NCI-H146 treated with DMSO at 0.1 percent for 48 hours (cell line): Measurements from ENCODE around the gene C20orf204.
"Not testable (repeated sequence)": the region's sequence is repeated elsewhere in the genome, so short reads cannot be mapped to it uniquely, and the experiment has no call there.

Experiments used
- DNase-seq: peaks from one replicate; lab custom pipeline; 2025; ENCODE audit not compliant: unreplicated experiment; lab: John Stamatoyannopoulos, UW

The C20orf204 gene

GRCh38 chr20:64035933-64036345 lies at the start of gene C20orf204:
Gene C20orf204, plus strand, starts transcription at chr20:64036182. Its CDS starts 142 bp downstream, at chr20:64036324.
- DNase-seq: no peak

GRCh38 chr20:64000906-64001305 lies 35.1 kb upstream of the C20orf204 start:
- DNase-seq: no peak

GRCh38 chr20:64001607-64002011 lies 34.4 kb upstream of the C20orf204 start:
- no peak for DNase-seq

GRCh38 chr20:64003960-64004725 lies 31.8 kb upstream of the C20orf204 start:
- DNase-seq: peak; percentile 64

- DNase-seq: no peak
Measured at GRCh38 chr20:64005394-64005793, 30.6 kb upstream of the C20orf204 start.

GRCh38 chr20:64006490-64006889 lies 29.5 kb upstream of the C20orf204 start:
- no peak for DNase-seq

- DNase-seq: peak; percentile 67
Measured at GRCh38 chr20:64006902-64007301, 29.1 kb upstream of the C20orf204 start.

GRCh38 chr20:64009811-64010387 lies 26.1 kb upstream of the C20orf204 start:
- DNase-seq: no peak

GRCh38 chr20:64010711-64011237 lies 25.2 kb upstream of the C20orf204 start:
- DNase-seq: no peak

GRCh38 chr20:64011366-64011779 lies 24.6 kb upstream of the C20orf204 start:
- no peak for DNase-seq

- not testable (repeated sequence) for DNase-seq
Measured at GRCh38 chr20:64012385-64013154, 23.4 kb upstream of the C20orf204 start.

GRCh38 chr20:64015635-64016034 lies 20.3 kb upstream of the C20orf204 start:
- DNase-seq: no peak

GRCh38 chr20:64021124-64021975 lies 14.6 kb upstream of the C20orf204 start:
- DNase-seq: no peak

GRCh38 chr20:64022671-64023360 lies 13.2 kb upstream of the C20orf204 start:
- no peak for DNase-seq

GRCh38 chr20:64023361-64024140 lies 12.4 kb upstream of the C20orf204 start:
- DNase-seq: no peak

GRCh38 chr20:64024141-64024990 lies 11.6 kb upstream of the C20orf204 start:
- no peak for DNase-seq

GRCh38 chr20:64025101-64025825 lies 10.7 kb upstream of the C20orf204 start:
- no peak for DNase-seq
